Stimulated activated CD8-positive, alpha-beta memory T cell treated with anti-CD3 and anti-CD28 coated beads, Interleukin-4, amount 100 ng/mL, for 4 hours (primary cell): ENCODE measurements around the gene MYO7A.

Experiments
- DNase-seq, 2 donors: peaks; one replicate each; pipeline ENCODE4 v3.0.0-alpha.2; 2020; ENCODE audit warnings: low read depth in 2 of 2, low spot score in 1 of 2

MYO7A gene

DNA sequence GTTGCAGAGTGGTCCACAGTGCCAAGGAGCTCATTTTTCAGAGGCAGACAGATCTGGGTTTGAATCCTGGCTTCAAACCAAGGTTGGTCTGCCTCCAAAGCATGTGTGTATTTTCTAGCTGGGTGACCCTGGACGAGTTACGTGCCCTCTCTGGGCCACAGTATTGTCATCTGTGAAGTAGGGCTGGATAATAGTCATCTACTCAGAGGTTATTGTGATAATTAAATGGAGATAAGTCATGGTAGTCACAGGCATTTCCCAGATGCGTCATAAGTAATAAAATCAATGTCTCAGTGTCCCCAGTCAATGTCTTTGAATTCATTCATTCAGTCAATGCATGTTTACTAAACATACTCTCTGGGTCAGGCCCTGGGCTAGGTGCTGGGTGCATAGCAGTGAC lies 16.8 kb upstream of the MYO7A start:
- DNase-seq, result no peak

DNA sequence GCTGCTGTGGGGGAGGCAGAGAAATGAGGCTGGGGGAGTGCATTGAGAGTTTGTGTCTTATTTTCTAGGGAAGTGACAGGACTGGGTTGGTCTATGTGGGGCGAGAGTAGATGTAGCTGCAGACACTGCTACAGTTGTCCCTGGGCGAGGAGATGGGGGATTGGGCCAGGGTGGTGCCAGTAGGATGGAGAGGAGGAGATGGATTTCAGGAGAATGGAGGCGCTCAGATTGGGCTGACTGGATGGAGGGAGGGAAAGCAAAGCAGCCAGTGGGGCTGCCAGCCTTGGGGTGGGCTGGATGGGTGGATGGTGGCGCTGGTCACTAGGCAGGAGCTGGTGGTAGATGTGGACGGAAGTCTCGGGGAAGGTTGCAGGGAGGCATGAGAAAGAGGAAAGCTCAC lies 16.1 kb upstream of the MYO7A start:
- DNase-seq, result no peak

DNA sequence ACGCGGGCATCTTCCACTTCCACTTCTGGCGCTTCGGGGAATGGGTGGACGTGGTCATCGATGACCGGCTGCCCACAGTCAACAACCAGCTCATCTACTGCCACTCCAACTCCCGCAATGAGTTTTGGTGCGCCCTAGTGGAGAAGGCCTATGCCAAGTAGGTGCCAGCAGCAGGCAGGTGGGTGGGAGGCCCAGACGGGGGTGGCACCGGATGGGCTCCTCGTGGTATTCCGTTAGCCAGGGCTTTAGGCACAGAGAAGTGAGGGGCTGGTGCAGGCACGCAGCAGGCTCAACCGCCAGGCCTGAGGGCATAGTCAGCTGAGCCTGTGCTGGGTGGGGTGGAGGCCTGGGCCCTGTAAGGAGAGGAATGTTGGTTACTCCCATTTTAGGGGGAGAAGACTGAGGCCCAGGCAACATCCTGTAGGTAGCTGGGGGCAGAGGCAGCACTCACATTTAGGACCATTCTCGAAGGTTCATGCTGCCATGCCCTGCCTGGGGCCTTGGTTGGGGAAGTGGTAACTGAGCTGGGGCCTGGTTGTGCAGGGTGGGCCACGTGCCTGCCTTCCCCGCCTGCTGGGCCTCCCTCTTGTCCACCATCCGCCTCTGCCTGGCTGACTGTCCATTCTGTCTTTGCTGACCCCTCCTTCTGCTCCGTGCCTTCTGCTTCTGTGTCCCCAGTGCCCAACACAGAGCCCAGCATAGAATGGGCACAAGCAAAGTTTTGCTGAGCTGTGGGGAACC lies 15.2 kb upstream of the MYO7A start:
- DNase-seq, result no peak

DNA sequence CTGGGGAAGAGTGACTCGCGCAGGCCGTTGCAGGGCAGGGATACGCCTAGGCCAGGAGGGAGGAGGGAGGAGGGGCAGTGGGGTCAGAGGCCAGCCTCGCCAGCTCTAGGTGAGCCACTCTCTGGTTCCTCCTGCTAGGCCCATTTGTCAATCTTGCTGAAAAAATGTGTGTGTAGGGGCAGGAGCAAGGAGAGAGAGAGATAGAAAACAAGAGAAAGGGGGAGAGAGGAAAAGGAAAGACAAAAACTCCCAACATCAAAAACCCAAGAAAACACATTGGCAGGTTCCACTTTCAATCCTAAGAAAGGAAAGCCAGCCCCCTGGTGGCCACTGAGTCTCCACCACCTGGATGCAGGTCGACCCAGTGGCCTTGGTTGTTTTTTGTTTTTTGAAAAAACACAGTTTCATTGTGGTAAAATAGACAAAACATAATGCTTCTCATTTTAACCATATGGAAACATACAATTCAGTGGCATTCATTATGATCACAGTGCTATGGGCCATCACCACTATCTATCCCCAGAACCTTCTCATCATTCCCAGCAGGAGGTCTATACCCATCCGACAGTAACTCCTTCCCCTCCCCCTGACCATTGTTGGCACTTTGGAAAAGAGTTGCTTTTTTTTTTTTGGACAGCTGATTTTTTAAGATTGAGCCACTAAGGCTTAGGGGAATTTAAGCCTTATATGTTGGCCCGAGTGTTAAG lies 14.5 kb upstream of the MYO7A start:
- DNase-seq, result no peak

GRCh38 chr11:77114089-77114463 lies 14.0 kb upstream of the MYO7A start:
- DNase-seq, result no peak

GRCh38 chr11:77115181-77115611 lies 12.8 kb upstream of the MYO7A start:
- no peak for DNase-seq

GRCh38 chr11:77115956-77116355 lies 12.1 kb upstream of the MYO7A start:
- DNase-seq, result no peak

- DNase-seq, result no peak
Measured at GRCh38 chr11:77117492-77117891, 10.6 kb upstream of the MYO7A start.

- DNase-seq, result no peak
Measured at GRCh38 chr11:77118086-77118485, 10.0 kb upstream of the MYO7A start.

- no peak for DNase-seq
Measured at GRCh38 chr11:77118971-77119370, 9.1 kb upstream of the MYO7A start.

- no peak for DNase-seq
Measured at GRCh38 chr11:77119531-77119936, 8.5 kb upstream of the MYO7A start.

DNA sequence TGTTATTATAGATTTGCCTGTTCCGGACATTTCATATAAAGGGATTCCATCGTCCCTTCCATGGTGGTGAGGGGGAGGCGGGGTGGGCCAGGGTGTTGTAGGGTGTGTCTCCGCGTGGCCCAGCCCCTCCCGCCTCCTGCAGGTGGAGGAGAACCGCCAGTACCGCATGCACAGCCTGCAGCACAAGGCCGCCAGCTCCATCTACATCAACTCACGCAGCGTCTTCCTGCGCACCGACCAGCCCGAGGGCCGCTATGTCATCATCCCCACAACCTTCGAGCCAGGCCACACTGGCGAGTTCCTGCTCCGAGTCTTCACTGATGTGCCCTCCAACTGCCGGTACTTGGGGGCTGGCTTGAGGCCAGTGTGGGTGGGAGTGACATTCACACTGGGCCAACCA lies 7.5 kb upstream of the MYO7A start:
- no peak for DNase-seq

DNA sequence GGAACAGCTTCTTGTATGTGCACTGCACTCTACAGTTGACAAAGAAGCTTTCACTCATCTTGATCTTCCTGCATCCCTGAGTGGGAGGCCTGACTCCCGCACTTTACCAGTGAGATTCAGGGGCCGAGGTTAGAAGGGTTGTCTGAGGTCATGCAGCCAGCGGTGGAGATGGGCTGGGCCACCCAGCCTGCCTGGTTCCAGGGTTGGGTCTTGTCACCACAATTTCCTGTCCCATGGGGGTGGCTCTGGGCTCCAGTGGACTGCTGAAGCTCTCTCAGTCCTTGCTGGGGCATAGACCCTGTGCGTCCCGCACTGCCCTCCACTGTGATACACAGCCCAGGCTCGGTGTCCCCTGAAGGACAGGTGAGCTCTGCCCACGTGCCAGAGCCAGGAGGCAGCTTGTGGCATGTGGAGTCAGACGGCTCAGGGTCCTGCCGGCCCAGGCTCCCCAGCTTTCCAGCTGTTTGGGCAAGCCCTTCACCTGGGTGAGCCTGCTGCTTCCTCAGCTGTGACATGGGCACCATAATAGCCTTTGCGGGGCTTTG lies 6.9 kb upstream of the MYO7A start:
- DNase-seq, result no peak

- no peak for DNase-seq
Measured at GRCh38 chr11:77121876-77122575, 6.0 kb upstream of the MYO7A start.

- DNase-seq, result no peak
Measured at GRCh38 chr11:77122576-77123212, 5.4 kb upstream of the MYO7A start.

GRCh38 chr11:77123591-77123990 lies 4.5 kb upstream of the MYO7A start:
- no peak for DNase-seq

DNA sequence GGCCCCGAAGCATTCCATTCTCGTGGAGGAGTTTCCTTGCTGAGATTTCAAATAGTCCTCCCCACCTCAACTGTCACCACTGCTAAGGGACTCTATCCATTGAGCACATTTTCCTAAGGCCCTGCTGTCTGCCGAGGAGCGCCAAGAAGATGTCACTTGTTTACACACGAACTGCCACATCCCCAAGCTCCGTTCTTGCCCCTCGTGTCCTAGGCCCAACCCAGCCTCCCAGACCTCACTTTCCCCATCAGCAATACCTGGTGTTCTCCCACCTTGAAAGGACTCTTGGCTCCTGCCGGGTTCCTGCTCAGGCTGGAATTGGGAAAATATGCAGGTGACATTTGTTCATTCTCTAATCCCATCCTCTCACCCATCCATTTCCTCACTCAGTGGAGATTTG lies 4.0 kb upstream of the MYO7A start:
- DNase-seq, result no peak

DNA sequence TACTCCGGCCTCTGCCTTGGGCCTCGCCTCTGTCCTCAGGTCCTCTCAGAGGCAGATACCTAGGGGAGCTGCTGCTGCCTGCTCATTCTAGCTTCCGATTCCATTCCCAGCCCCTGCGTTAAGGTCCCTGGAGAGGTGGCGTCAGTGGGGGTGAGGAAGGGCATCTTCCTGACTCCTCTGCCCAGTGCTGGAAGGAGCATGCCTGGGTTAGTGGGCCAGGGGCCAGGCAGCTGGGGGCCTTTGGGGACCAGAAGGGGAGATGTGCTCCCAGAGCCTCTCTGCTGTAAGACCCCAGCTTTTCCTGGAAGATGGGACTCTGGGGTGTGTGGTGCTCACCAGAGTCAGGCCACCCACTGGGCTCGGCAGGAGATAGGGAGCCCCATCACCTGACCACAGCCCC lies 3.6 kb upstream of the MYO7A start:
- no peak for DNase-seq

GRCh38 chr11:77125191-77125590 lies 2.9 kb upstream of the MYO7A start:
- no peak for DNase-seq

DNA sequence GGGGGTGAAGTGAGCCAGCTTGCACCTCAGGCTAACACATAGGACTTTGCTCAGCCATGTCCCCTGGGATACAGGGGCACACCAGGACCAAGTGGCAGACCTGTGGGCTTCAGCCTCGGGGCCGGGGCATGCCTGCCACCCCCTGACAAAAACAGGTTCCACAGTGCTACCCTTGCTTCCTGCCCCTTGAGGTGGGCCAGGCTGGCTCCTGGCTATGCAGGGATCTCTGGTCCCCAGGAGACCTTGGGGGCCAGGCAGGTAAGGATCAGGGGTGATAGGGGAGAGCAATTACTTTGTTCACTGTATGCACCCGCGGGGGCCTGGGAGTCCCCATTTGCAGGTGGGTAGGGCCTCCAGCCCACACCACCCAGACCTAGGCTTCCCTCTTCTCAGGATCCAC lies 2.4 kb upstream of the MYO7A start:
- no peak for DNase-seq

DNA sequence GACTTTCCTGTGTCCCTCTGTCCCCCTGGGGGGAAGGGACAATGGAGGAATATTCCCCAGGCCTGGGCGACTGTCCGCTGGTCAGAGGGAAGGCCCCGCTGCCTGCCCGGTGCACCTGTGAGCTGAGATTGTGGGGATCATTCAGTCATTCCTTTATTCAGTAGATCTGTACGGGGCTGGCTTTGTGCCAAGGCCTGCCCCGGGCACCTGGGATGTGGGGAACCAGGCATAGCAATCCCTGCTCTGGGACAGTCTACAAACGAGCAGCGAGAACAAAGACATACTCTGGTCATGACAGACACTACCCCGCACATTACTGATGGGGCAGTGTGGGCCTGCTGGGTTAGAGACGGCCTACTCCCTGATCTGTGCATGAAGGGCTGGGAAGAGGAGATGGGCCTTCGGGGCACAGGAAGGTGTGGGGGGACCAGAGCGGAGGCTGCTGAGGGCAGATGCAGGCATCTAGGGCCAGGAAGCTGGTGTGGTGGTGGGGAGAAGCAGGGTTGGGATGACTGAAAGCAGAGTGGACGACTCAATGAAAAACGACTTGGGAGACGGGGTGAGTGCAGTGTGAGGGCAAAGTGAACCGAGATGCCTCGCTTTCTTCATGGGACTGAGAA lies 1.8 kb upstream of the MYO7A start:
- no peak for DNase-seq
